H9 (cell line): ENCODE data around the gene ENTPD6. TPM values are rescaled to one million over a fixed set of nuclear protein-coding genes. Genes with fewer than 3 reads are reported as not detected.

Experiments
- DNase-seq: peaks from one replicate; pipeline ENCODE4 v3.0.0-alpha.2; 2017
- H2AFZ ChIP-seq: one replicate; pipeline ENCODE4 v1.6.1; 2013; ENCODE audit warnings: mild to moderate bottlenecking, low read length, control low read depth, moderate library complexity
- H2AK5ac ChIP-seq: 2 replicates; pipeline ENCODE4 v1.6.1; 2013; ENCODE audit warnings: low read length, control low read depth, mixed read lengths; ENCODE audit not compliant: insufficient read length
- H2BK120ac ChIP-seq: one replicate; pipeline ENCODE4 v1.6.1; 2013; ENCODE audit warnings: low read depth, mild to moderate bottlenecking, low read length, control low read depth, inconsistent platforms; ENCODE audit not compliant: poor library complexity, severe bottlenecking
- H2BK12ac ChIP-seq: 2 replicates; pipeline ENCODE4 v1.6.1; 2013; ENCODE audit warnings: low read length, control low read depth, mixed read lengths, low read depth; ENCODE audit not compliant: insufficient read length
- H2BK15ac ChIP-seq: 2 replicates; pipeline ENCODE4 v1.6.1; 2013; ENCODE audit warnings: low read depth, low read length, control low read depth
- H2BK20ac ChIP-seq: one replicate; pipeline ENCODE4 v1.6.1; 2013; ENCODE audit warnings: low read depth, mild to moderate bottlenecking, low read length, control low read depth, inconsistent platforms; ENCODE audit not compliant: poor library complexity, severe bottlenecking
- H2BK5ac ChIP-seq: 2 replicates; pipeline ENCODE4 v1.6.1; 2013; ENCODE audit warnings: low read length, control low read depth, mixed read lengths; ENCODE audit not compliant: insufficient read length
- H3K14ac ChIP-seq: 2 replicates; pipeline ENCODE4 v1.6.1; 2013; ENCODE audit warnings: low read length, control low read depth; ENCODE audit not compliant: insufficient read depth
- H3K18ac ChIP-seq: 2 replicates; pipeline ENCODE4 v1.6.1; 2013; ENCODE audit warnings: low read depth, mild to moderate bottlenecking, mixed read lengths, low read length, control low read depth; ENCODE audit not compliant: insufficient read length
- H3K23ac ChIP-seq: 2 replicates; pipeline ENCODE4 v1.6.1; 2013; ENCODE audit warnings: low read length, control low read depth, mixed read lengths, low read depth; ENCODE audit not compliant: insufficient read length
- H3K23me2 ChIP-seq: 2 replicates; pipeline ENCODE4 v1.6.1; 2013; ENCODE audit warnings: low read depth, mild to moderate bottlenecking, mixed read lengths, low read length, control low read depth; ENCODE audit not compliant: insufficient read length, poor library complexity, severe bottlenecking
- H3K27ac ChIP-seq: 2 replicates; pipeline ENCODE4 v1.5.1; 2013; ENCODE audit warnings: low read length, control low read depth, mixed read lengths, low read depth; ENCODE audit not compliant: insufficient read length
- H3K27me3 ChIP-seq: 2 replicates; pipeline ENCODE4 v1.6.1; 2013; ENCODE audit warnings: low read length, control low read depth, inconsistent platforms; ENCODE audit not compliant: insufficient read depth
- H3K4ac ChIP-seq: 2 replicates; pipeline ENCODE4 v1.6.1; 2013; ENCODE audit warnings: low read depth, mild to moderate bottlenecking, control low read depth, inconsistent platforms, low read length, moderate library complexity
- H3K4me1 ChIP-seq: 2 replicates; pipeline ENCODE4 v1.6.1; 2013; ENCODE audit warnings: low read length, control low read depth, inconsistent platforms; ENCODE audit not compliant: insufficient read depth
- H3K4me2 ChIP-seq: 2 replicates; pipeline ENCODE4 v1.6.1; 2013; ENCODE audit warnings: low read length, control low read depth, mixed read lengths; ENCODE audit not compliant: insufficient read length, insufficient read depth
- H3K56ac ChIP-seq: 2 replicates; pipeline ENCODE4 v1.6.1; 2013; ENCODE audit warnings: low read depth, mild to moderate bottlenecking, mixed read lengths, low read length, control low read depth; ENCODE audit not compliant: insufficient read length
- H3K79me1 ChIP-seq: 2 replicates; pipeline ENCODE4 v1.6.1; 2013; ENCODE audit warnings: low read depth, mild to moderate bottlenecking, moderate library complexity, low read length, control low read depth, inconsistent platforms; ENCODE audit not compliant: insufficient read depth, poor library complexity, severe bottlenecking
- H3K79me2 ChIP-seq: 2 replicates; pipeline ENCODE4 v1.6.1; 2013; ENCODE audit warnings: low read length, control low read depth, inconsistent platforms; ENCODE audit not compliant: insufficient read depth
- H3K9ac ChIP-seq: 2 replicates; pipeline ENCODE4 v1.6.1; 2013; ENCODE audit warnings: low read length, control low read depth, mixed read lengths; ENCODE audit not compliant: insufficient read length; ENCODE audit errors: extremely low read depth
- H3K9me3 ChIP-seq: one replicate; pipeline ENCODE4 v1.6.1; 2013; ENCODE audit warnings: low read depth, low read length, inconsistent platforms; ENCODE audit not compliant: control insufficient read depth
- H3T11ph ChIP-seq: one replicate; pipeline ENCODE4 v1.6.1; 2013; ENCODE audit warnings: mild to moderate bottlenecking, low read length, control low read depth, inconsistent platforms
- H4K20me1 ChIP-seq: one replicate; pipeline ENCODE4 v1.6.1; 2013; ENCODE audit not compliant: control insufficient read depth, insufficient read length, insufficient read depth
- H4K5ac ChIP-seq: 2 replicates; pipeline ENCODE4 v1.6.1; 2013; ENCODE audit warnings: low read depth, mild to moderate bottlenecking, mixed read lengths, low read length, control low read depth; ENCODE audit not compliant: insufficient read length
- H4K8ac ChIP-seq: replicated peaks from 2 replicates; pipeline ENCODE4 v1.6.1; 2013; ENCODE audit warnings: low read length, control low read depth, mixed read lengths, low read depth; ENCODE audit not compliant: insufficient read length
- H4K91ac ChIP-seq: 2 replicates; pipeline ENCODE4 v1.6.1; 2013; ENCODE audit warnings: low read depth, mild to moderate bottlenecking, moderate library complexity, mixed read lengths, low read length, control low read depth; ENCODE audit not compliant: insufficient read length
- H3K27ac Mint-ChIP-seq, 3 experiments: 2 replicates in 2 of 3; 3 replicates in 1 of 3; pipeline ENCODE4 v1.8.0; 2020 to 2021; ENCODE audit warnings: mixed read lengths in 3 of 3, mild to moderate bottlenecking in 1 of 3, moderate library complexity in 1 of 3
- H3K27me3 Mint-ChIP-seq: 2 replicates; pipeline ENCODE4 v1.8.0; 2021; ENCODE audit warnings: low read depth, mild to moderate bottlenecking, moderate library complexity, mixed read lengths
- H3K36me3 Mint-ChIP-seq, 3 experiments: 2 replicates in 2 of 3; 3 replicates in 1 of 3; pipeline ENCODE4 v1.8.0; 2020 to 2021; ENCODE audit warnings: low read depth in 3 of 3, mixed read lengths in 3 of 3; ENCODE audit not compliant: insufficient read depth in 1 of 3
- H3K4me1 Mint-ChIP-seq, 2 experiments: 2 replicates each; pipeline ENCODE4 v1.8.0; 2020; ENCODE audit warnings: mixed read lengths in 2 of 2
- H3K4me3 Mint-ChIP-seq, 2 experiments: 2 replicates in 1 of 2; 3 replicates in 1 of 2; pipeline ENCODE4 v1.8.0; 2020 to 2021; ENCODE audit warnings: mild to moderate bottlenecking in 2 of 2, mixed read lengths in 2 of 2, moderate library complexity in 1 of 2
- H3K9me3 Mint-ChIP-seq, 2 experiments: 2 replicates in 1 of 2; 3 replicates in 1 of 2; pipeline ENCODE4 v1.8.0; 2020; ENCODE audit warnings: mild to moderate bottlenecking in 2 of 2, mixed read lengths in 2 of 2, moderate library complexity in 1 of 2
- WGBS: extraction: QIAGEN DNeasy Blood & Tissue Kit; methylation state at CpG from one replicate; pipeline ENCODE4 v1.1.7; 2013; ENCODE audit warnings: missing lambda C conversion rate, low lambda C conversion rate, mixed read lengths; ENCODE audit not compliant: insufficient read length; ENCODE audit errors: extremely low coverage; 5-methylcytosine and 5-hydroxymethylcytosine counted together
- total RNA-seq: library from RNA; stranded (reverse); gene quantifications from 2 replicates; pipeline ENCODE4 v1.2.1, GENCODE V29; 2021
- TF ChIP-seq, protein P1 (sequence below): fragments of 200-600 bp; sonication (generic); conservative IDR thresholded peaks from 3 replicates; pipeline ENCODE4 v1.8.0; 2021; ENCODE audit warnings: antibody characterized with exemption, mild to moderate bottlenecking

ENTPD6 gene
- total RNA-seq, 1 experiment from 2014 or later = 57.4 TPM

DNA sequence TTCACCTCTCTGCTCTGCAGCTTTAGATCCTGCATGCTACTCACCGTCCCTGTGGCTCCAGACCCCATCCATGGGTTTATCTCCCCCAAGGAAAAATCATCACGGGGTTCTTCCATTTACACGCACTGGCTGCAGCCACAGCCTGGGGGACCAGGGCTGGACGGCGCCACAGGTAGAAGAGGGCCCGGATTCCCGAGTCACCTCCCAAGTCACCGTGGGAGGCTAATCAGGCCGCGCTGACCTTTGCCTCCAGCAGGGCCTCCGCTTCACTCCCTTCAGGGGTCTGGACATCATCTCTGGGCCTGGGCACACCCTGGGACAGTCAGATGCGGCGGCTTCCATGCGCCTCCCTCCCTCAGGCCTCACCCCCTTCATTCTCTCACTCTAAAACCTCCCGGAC is 47.8 kb upstream of the ENTPD6 start:
- H2BK15ac ChIP-seq = no peak overlapping the region
- Mint-ChIP-seq H3K27me3 (peaks cover 13% of the 10 kb centered on the region), H3K4me3 (no peak overlapping the region), H3K9me3 (no peaks in the 10 kb centered on the region), H3K27ac (no peak overlapping the region; a peak in 1 of 7 replicates), H3K36me3 (no peaks in the 10 kb centered on the region), H3K4me1 (peaks cover 0 to 4% of the 10 kb centered on the region in 2 experiments; a peak in 1 of 4 replicates)
- H2BK5ac ChIP-seq = no peak overlapping the region
- H4K20me1 ChIP-seq = no peaks in the 10 kb centered on the region
- H3K4me1 ChIP-seq = no peaks in the 10 kb centered on the region
- H3K23me2 ChIP-seq = no peaks in the 10 kb centered on the region
- H3K79me2 ChIP-seq = no peaks in the 10 kb centered on the region
- no peak overlapping the region for H3K14ac ChIP-seq
- H2AFZ ChIP-seq = no peak overlapping the region
- H3K27ac ChIP-seq = no peak overlapping the region
- no peaks in the 10 kb centered on the region for H3K9me3 ChIP-seq
- no peak overlapping the region for H2AK5ac ChIP-seq
- no peak overlapping the region for H2BK12ac ChIP-seq
- no peak overlapping the region for H2BK20ac ChIP-seq
- H4K5ac ChIP-seq = no peak overlapping the region
- TF ChIP-seq, protein P1, sequence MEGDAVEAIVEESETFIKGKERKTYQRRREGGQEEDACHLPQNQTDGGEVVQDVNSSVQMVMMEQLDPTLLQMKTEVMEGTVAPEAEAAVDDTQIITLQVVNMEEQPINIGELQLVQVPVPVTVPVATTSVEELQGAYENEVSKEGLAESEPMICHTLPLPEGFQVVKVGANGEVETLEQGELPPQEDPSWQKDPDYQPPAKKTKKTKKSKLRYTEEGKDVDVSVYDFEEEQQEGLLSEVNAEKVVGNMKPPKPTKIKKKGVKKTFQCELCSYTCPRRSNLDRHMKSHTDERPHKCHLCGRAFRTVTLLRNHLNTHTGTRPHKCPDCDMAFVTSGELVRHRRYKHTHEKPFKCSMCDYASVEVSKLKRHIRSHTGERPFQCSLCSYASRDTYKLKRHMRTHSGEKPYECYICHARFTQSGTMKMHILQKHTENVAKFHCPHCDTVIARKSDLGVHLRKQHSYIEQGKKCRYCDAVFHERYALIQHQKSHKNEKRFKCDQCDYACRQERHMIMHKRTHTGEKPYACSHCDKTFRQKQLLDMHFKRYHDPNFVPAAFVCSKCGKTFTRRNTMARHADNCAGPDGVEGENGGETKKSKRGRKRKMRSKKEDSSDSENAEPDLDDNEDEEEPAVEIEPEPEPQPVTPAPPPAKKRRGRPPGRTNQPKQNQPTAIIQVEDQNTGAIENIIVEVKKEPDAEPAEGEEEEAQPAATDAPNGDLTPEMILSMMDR = no peak
- no peak overlapping the region for H3K9ac ChIP-seq
- H3K56ac ChIP-seq = no peak overlapping the region
- DNase-seq = no peak
- no CpG with 5 or more reads among the region's 15 CpGs for WGBS
- H3K18ac ChIP-seq = no peak overlapping the region
- H4K8ac ChIP-seq = no peak overlapping the region
- H3K79me1 ChIP-seq = no peaks in the 10 kb centered on the region
- H3K27me3 ChIP-seq = no peaks in the 10 kb centered on the region; the same call in 1 of the 2 replicates
- H3T11ph ChIP-seq = no peak overlapping the region
- no peak overlapping the region for H3K4me2 ChIP-seq
- H3K4ac ChIP-seq = no peak overlapping the region
- H2BK120ac ChIP-seq = no peak overlapping the region
- no peak overlapping the region for H3K23ac ChIP-seq
- no peak overlapping the region for H4K91ac ChIP-seq
